Stimulated activated CD4-positive, alpha-beta T cell treated with anti-CD3 and anti-CD28 coated beads, TNF-alpha, amount 100 ng/mL, for 24 hours (primary cell): ENCODE measurements around the gene CMIP.

Experiments
- DNase-seq, 3 experiments: peaks; one replicate each; pipeline ENCODE4 v3.0.0-alpha.2; 2020; ENCODE audit warnings: low read depth in 3 of 3

The CMIP gene

GRCh38 chr16:81607805-81608522 lies 163.4 kb downstream of the CMIP start:
- DNase-seq = no peak

GRCh38 chr16:81608523-81609209 lies 164.1 kb downstream of the CMIP start:
- DNase-seq = no peak

DNA sequence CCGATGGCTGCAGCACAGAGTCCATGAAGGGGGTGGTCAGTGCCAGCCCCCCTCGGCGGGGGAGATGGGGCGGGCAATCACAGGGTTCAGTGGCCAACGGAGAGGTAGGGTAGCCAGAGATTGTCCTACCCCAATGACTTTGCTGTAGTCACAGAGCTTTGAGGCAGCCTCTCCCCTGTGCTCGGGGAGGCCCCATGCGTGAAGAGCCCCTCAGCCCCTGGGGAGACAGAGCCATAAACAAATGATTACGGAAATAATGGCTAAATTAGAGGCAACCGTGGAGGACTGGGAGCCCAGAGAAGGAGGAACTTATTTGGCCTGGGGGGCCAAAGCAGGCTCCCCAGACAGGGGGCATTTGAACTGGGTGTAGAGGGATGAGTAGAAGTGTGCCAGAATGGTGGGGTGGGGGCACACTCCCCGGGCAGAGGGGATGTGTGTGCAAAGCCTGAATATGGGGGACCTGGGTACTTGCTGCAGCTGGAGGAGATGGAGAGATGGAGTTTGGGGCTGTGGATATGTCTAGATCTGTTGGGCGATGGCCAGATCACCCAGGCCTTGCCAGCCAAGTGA lies 164.8 kb downstream of the CMIP start:
- no peak for DNase-seq

- DNase-seq = no peak
These were observed 165.7 kb downstream of the CMIP start for GRCh38 chr16:81610144-81610842.

DNA sequence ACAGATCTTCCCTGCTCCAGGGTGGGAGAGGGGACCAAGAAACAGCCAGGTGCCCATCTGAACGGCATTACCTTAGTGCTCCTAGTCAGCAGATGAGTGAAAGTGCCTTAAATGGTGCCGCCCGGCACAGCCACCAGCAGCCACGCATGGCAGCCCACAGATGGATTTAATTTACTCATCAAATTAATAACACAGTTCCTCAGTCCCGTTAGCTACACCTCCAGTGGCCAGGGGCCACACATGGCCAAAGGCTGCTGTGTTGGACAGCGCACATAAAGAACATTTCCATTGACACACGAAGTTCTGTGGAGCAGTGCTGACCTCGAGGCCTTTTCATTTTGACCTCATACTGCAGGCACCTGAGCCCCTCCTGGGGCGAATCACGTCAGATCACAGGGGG lies 166.3 kb downstream of the CMIP start:
- DNase-seq = no peak

DNA sequence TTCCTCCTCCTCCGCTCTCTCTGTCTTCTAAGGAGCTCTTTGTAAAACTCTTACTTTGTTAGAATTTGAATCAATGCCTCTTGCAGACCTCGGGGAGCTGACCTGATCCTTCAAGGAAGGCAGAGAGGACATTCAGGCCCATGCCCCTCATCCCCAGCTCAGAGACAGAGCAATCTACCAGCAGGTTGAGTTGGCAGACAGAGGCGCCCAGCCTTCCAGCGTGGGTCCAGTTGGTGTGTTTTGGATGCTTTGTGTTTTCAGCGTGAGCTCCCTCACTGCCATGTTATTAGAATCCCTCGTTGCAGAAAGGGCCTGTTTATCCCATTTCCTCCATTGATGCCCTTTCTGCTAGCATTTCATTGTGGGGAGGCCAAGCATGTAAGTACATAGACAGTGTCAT lies 167.1 kb downstream of the CMIP start:
- DNase-seq = no peak

DNA sequence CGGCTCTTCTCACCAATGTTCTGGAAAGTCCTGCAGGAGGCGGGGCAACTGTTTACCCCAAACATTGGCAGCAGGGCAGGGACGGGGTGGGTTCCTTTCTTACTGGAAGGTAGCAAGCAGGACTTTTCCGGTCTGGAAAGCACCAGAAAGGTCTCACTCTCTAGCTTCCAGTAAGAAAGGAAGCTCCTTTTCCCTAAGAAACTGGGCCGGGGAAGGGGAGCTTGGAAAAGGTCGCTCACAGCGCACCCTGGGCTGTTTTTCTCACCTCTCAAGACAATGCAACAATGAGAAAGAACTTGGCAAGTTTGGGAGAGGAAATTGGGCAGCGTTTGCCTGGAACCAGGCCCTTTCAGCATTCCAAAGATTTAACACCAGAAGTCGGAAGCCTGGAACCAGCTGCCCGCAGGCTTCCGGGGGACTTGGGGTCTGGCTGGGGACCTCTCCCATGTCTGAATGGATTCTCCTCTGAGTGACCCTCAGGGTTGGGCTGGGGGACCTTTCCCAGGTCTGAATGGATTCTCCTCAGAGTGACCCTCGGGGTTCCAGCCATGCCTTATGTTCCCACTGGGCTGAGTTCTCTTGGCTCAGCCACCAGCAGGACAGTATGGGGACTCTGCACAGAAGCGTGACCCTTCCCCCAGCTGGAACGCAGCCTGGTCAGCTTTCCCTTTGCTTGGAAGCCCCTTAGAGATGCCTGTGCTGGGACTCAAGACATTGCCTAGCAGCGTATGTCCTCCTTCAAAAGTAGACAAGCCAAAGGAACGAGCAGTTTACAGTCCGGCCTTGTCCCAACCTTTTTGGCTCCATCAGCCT lies 167.9 kb downstream of the CMIP start:
- DNase-seq = no peak

- no peak for DNase-seq
These were observed 169.6 kb downstream of the CMIP start for GRCh38 chr16:81614171-81614570.

DNA sequence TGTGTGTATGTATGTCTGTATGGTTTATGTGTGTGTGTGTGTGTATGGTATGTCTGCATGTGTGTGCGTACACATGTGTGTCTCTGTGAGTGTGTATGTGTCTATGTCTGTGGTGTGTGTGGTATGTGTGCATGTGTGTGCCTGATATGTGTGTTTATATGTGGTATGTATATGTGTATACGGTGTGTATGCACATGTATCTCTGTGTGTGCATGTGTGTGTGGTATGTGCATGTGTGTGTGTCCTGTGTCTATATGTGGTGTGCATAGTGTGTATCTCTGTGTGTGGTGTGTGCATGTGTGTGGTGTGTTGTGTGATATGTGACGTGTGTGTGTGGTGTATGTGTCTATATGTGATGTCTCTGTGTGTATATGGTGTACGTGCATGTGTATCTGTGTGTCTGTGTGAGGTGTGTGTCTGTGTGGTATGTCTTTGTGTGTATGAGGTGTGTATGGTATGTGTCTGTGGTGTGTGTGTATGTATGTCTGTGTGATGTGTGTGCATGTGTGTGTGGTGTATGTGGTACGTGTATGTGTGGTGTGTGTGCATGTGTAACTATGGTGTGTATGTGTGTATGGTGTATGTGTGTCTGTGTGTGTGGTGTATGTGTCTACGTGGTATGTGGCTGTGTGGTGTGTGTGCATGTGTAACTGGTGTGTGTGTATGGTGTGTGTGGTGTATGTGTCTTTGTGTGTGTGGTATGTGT lies 170.2 kb downstream of the CMIP start:
- no peak for DNase-seq

DNA sequence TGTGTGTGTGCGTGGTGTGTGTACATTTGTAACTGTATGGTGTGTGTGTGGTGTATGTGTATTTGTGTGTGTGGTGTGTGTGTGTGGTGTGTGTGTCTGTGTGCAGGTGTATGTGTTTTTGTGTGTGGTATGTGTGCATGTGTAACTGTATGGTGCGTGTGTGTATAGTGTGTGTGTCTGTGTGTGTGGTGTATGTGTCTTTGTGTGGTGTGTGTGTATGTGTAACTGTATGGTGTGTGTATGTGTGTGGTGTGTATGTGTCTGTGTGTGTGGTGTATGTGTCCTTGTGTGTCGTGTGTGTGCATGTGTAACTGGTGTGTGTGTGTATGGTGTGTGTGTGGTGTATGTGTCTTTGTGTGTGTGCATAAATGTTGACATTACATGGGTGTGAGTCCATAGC lies 170.8 kb downstream of the CMIP start:
- DNase-seq = no peak

DNA sequence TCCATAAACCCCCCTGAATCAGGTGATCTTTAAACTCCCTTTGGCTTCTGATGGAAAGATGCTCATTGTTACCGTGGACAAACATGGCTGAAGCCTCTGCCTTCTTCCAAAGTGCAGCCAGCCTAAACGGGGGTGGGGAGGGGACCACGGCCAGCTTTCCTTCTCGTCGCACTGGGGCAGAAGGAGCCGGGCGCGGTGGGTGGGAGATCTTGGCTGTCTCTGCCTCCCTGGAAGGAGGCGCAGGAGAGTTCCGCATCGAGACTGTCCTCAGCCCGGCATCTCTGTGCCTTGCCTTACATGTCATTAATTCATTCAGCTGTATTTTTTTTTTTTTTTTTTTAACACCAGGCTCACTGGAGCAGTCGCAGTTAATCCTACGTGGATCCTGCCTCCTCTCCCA lies 171.2 kb downstream of the CMIP start:
- no peak for DNase-seq

- peak; percentile 43 to 69 (median 57) for DNase-seq
These were observed 171.9 kb downstream of the CMIP start for GRCh38 chr16:81616321-81617020.

- DNase-seq = no peak
These were observed 172.4 kb downstream of the CMIP start for GRCh38 chr16:81617021-81617346.

- no peak for DNase-seq
These were observed 173.6 kb downstream of the CMIP start for GRCh38 chr16:81618187-81618586.

GRCh38 chr16:81618661-81619060 lies 174.1 kb downstream of the CMIP start:
- no peak for DNase-seq

- DNase-seq = no peak
These were observed 175.4 kb downstream of the CMIP start for GRCh38 chr16:81620029-81620428.

DNA sequence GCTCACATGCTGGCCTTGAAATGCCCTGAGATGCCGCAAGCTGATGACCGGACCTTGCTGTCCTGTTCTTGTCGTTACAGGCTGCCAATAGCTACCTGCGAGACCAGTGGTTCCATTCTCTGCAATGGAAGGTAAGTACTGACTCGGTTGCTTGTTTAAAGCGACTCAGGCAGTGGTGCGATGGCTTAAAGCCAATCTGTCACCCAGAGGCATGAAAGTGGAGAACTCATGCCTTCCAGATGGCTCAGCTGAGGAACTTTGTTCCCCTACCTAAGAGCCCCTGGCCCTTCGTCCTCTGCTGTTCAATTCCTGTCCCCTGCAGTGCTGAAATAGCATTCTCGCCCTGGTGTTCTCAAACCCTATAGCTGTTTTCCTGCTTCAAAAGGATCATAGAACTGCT lies 176.2 kb downstream of the CMIP start:
- DNase-seq = no peak

- no peak for DNase-seq
These were observed 176.9 kb downstream of the CMIP start for GRCh38 chr16:81621496-81621895.

DNA sequence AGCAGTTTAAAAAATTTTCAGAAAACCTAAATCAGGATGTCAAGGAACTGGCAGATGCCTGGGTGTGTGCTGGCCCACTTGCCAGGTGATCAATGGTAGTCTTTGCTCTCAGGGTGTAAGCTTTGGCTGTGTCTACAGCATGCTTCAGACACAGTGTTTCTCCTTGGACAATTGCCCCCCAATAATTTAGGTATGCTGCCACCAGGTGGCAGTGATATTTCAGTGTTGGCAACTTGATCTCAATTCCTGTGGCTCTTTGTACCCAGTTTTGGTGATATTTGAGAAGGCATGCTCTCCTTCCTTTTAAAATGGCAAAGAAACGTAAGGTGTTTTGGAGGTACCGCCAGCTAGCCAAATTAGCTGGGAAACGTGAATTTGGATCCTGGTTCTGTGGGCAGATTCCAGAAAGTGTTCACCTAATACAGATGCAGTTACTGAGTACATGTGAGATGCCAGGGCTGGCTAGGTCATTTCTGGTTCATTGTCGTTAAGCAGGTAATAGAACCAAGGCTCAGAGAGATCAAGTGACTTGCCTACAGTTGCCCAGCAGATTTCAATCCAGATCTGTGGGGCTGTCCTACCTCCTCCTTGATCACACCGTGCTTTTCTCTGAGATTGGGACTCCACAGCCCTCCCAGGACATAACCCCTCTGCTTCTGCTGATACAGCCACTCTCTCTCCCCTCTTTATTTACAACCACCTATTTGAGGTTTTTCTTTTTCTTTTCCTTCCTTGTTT lies 178.9 kb downstream of the CMIP start:
- peak in 2 of 3 experiments; percentile 44 to 49 for DNase-seq

DNA sequence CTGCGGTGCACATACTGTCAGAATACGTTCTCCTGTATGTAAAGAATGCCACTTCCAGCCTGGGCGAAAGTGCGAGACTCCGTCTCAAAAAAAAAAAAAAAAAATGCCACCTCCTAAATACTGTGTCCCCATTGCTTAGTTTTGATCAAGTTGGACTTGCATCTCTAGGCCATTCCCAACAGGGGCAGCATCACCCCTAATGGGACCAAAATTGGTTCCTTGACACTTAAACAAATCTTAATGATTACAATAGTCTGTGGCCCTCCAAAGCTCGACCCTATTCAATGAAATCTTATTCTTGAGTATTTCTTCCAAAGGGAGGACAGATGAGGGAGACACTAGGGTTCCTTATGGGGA lies 179.8 kb downstream of the CMIP start:
- no peak for DNase-seq
